Brain microvascular endothelial cell (primary cell): ENCODE data around the gene LZTR1.

Experiments
- DNase-seq: peaks from one replicate; pipeline ENCODE4 v3.0.0-alpha.2; 2020
- H3K27ac ChIP-seq: fragments of 250-450 bp; sonication (Bioruptor Pico); 2 replicates; pipeline ENCODE4 v1.5.1; 2020; ENCODE audit warnings: mild to moderate bottlenecking, moderate library complexity
- H3K27me3 ChIP-seq: fragments of 250-450 bp; sonication (Bioruptor Pico); replicated peaks from 2 replicates; pipeline ENCODE4 v1.5.1; 2020; ENCODE audit warnings: mild to moderate bottlenecking
- H3K36me3 ChIP-seq: fragments of 250-450 bp; sonication (Bioruptor Pico); replicated peaks from 2 replicates; pipeline ENCODE4 v1.5.1; 2020; ENCODE audit warnings: mild to moderate bottlenecking
- H3K4me3 ChIP-seq: 2 replicates; pipeline ENCODE4 v1.5.1; 2011; ENCODE audit warnings: low read depth, mild to moderate bottlenecking, control low read depth, low read length, moderate library complexity
- in situ Hi-C: cut with HindIII; loops from 2 replicates; pipeline ENCODE4 v1.10.0; 2017; ENCODE audit warnings: low sequenced_read_pairs, low pct_ligation_motif_present
- TF ChIP-seq, protein P1 (sequence below): IDR thresholded peaks from 2 replicates; pipeline ENCODE4 v1.5.1; 2011; ENCODE audit warnings: low read depth, mild to moderate bottlenecking, moderate library complexity, low read length, control low read depth, inconsistent platforms; ENCODE audit errors: missing control alignments

LZTR1 gene

GRCh38 chr22:20965104-20965887 is 16.8 kb upstream of the LZTR1 start:
- DNase-seq = no peak
- Histone ChIP-seq H3K36me3 (no peaks in the 10 kb centered on the region), H3K27me3 (peaks cover 17% of the 10 kb centered on the region), H3K4me3 (no peak overlapping the region), H3K27ac (no peak overlapping the region)
- TF ChIP-seq, protein P1, sequence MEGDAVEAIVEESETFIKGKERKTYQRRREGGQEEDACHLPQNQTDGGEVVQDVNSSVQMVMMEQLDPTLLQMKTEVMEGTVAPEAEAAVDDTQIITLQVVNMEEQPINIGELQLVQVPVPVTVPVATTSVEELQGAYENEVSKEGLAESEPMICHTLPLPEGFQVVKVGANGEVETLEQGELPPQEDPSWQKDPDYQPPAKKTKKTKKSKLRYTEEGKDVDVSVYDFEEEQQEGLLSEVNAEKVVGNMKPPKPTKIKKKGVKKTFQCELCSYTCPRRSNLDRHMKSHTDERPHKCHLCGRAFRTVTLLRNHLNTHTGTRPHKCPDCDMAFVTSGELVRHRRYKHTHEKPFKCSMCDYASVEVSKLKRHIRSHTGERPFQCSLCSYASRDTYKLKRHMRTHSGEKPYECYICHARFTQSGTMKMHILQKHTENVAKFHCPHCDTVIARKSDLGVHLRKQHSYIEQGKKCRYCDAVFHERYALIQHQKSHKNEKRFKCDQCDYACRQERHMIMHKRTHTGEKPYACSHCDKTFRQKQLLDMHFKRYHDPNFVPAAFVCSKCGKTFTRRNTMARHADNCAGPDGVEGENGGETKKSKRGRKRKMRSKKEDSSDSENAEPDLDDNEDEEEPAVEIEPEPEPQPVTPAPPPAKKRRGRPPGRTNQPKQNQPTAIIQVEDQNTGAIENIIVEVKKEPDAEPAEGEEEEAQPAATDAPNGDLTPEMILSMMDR = no peak
- in situ Hi-C loops = no loop called here

DNA sequence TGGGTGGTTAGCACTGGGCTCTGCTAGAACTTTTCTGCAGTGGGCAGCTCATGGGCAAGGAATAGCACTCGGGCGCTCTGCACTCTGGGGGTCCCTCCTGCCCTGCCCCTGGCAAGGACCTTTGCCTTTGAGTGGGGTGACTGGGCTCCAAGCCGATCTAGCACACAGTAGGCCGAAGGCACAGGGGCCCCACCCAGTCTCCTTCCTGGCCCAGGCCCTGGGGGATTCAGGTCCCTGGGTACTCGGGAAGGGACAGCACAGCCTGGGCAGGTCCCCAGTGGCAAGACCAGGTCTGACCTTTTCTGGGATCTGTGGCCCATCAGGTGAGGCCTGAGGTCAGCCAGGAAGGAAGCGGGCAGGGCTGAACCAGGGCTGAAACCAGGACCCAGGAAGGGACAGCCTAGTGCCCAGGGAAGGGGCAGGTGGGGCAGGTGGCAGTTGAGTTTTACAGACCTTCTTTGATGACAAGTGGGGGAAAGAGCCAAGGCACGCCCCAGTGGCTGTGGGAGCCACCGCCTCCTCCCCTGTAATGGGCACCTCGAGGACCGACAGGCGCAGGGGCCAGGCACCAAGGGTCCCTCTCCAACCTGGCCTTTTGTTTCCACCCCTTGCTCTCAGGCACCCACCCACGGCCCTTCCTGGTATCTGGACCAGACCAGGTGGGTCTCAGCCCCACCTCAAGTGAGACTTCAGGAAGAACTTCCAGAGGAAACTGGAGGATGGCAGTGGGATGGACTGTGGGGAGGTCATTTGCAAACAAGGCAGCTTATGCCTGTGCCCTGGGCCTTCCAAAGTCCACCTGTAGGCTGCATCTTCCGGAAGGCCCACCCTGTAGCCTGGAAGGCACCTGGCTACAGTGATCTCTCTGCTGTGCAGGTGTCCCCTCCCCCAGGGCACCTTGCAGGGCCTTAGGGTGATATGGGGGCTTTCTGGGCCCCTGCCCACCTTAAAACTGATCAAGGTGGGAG is 15.9 kb upstream of the LZTR1 start:
- no peak for DNase-seq
- H3K27me3 ChIP-seq = peaks cover 17% of the 10 kb centered on the region
- no peak overlapping the region for H3K4me3 ChIP-seq
- H3K36me3 ChIP-seq = no peaks in the 10 kb centered on the region
- no peak overlapping the region for H3K27ac ChIP-seq
- TF ChIP-seq, protein P1 = no peak
- in situ Hi-C loops = no loop called here

- H3K27ac ChIP-seq = no peak within 1 kb of the TSS
- H3K36me3 ChIP-seq = no peaks in the 10 kb centered on the region
- H3K4me3 ChIP-seq = no peak within 1 kb of the TSS
- TF ChIP-seq, protein P1 = no peak
- DNase-seq = no peak
- in situ Hi-C loops = no loop called here
- peaks cover 17% of the 10 kb centered on the region for H3K27me3 ChIP-seq
Observed at GRCh38 chr22:20966883-20967696, 15.0 kb upstream of the LZTR1 start, which contains the start of gene AIFM3. AIFM3 (plus strand) TSS chr22:20967255; CDS start chr22:20967945, 690 bp downstream.

GRCh38 chr22:20967697-20968211 is 14.3 kb upstream of the LZTR1 start:
- Histone ChIP-seq H3K4me3 (no peak overlapping the region), H3K36me3 (no peaks in the 10 kb centered on the region), H3K27me3 (peaks cover 17% of the 10 kb centered on the region), H3K27ac (no peak overlapping the region)
- in situ Hi-C loops = no loop called here
- DNase-seq = no peak
- TF ChIP-seq, protein P1 = no peak

GRCh38 chr22:20968281-20968977 is 13.7 kb upstream of the LZTR1 start:
- DNase-seq = no peak
- in situ Hi-C loops = no loop called here
- Histone ChIP-seq H3K27me3 (peaks cover 17% of the 10 kb centered on the region), H3K36me3 (no peaks in the 10 kb centered on the region), H3K27ac (no peak overlapping the region), H3K4me3 (no peak overlapping the region)
- TF ChIP-seq, protein P1 = no peak
